Measurements from ENCODE around the gene SMARCAD1.

SMARCAD1 gene

DNA sequence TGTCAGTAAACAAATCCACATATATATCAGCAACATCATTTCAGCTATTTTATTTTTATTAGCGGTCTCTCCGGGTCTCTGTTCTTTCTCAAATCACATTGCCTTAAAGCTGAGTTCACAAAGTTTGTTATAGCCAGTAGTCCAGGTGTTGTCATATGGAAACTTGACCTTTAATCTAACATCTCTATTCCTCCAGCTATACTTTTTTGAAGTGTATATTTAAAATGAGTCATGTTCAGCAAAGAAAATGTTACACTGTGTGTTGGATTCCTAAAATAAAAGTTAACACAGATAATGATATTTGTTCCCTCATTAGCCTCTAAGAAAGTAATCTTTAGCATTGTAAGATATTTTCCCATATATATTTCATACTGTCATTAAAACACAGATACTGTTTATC is 63.6 kb downstream of the SMARCAD1 start:
- TF ChIP-seq, protein P1, sequence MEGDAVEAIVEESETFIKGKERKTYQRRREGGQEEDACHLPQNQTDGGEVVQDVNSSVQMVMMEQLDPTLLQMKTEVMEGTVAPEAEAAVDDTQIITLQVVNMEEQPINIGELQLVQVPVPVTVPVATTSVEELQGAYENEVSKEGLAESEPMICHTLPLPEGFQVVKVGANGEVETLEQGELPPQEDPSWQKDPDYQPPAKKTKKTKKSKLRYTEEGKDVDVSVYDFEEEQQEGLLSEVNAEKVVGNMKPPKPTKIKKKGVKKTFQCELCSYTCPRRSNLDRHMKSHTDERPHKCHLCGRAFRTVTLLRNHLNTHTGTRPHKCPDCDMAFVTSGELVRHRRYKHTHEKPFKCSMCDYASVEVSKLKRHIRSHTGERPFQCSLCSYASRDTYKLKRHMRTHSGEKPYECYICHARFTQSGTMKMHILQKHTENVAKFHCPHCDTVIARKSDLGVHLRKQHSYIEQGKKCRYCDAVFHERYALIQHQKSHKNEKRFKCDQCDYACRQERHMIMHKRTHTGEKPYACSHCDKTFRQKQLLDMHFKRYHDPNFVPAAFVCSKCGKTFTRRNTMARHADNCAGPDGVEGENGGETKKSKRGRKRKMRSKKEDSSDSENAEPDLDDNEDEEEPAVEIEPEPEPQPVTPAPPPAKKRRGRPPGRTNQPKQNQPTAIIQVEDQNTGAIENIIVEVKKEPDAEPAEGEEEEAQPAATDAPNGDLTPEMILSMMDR (IDR thresholded peaks at IDR 0.05) = no peak
- Histone ChIP-seq H3K27ac (no peak overlapping the region), H3K4me3 (no peak overlapping the region)
- no peak for DNase-seq (ENCODE audit: low spot score)

DNA sequence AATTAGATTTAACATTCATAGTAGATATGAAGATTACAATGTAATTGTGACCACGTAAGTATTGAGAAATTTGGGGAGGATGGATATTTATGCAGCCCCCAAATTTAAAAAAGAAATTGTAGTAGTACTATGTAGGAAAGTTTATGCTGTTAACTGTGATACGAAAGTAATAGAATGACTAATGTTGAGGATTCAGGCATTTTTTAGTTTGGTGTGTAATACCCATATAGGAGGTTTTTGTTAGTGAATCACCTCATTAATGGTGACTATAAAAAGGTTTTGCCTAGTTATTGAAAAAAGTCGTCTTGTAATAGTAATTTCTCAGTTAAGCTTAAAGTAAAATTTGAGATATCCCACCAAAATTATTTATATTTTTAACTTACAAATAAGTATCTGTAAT is 67.2 kb downstream of the SMARCAD1 start:
- no peak overlapping the region for H3K27ac ChIP-seq
- no peak overlapping the region for H3K4me3 ChIP-seq
- no peak for DNase-seq (ENCODE audit: low spot score)
- TF ChIP-seq, protein P1 (IDR thresholded peaks at IDR 0.05) = no peak

DNA sequence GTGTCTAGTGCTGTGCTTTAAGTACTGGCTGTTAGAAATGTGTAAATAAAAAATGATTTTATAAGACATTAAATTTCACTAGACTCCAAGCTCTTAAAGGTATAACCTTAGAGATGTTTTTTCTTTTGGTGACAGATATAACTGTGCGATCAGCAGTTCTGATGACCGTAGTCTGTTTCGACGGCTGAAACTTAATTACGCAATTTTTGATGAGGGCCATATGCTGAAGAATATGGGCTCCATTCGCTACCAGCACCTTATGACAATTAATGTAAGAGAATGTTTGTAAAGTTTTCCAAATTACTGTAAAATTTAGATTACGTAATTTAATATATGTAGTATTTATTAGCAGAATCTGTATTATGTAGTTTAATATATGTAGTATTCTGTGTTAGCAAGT is 68.5 kb downstream of the SMARCAD1 start:
- DNase-seq (ENCODE audit: low spot score) = no peak
- H3K27ac ChIP-seq = no peak overlapping the region
- H3K4me3 ChIP-seq = no peak overlapping the region
- TF ChIP-seq, protein P1 (IDR thresholded peaks at IDR 0.05) = no peak

DNA sequence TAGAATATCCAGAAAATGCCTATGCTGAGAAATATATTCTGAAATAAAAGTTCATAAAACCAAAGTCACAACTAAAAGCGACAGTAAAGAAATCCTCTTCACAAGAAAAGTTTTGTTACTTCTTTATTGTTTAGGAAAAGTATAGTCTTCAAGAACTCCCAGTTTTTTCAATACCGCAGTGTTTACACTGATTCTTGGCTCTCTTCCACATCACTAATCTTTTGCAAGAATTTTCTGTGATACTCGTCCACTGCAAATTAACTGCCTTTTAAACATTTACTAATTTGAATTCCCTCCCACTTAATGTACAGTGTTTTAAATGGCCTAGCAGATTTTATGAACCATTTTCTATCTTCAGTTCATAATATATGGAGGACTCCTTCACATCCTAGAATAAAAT is 69.9 kb downstream of the SMARCAD1 start:
- no peak for DNase-seq (ENCODE audit: low spot score)
- H3K4me3 ChIP-seq = no peak overlapping the region
- TF ChIP-seq, protein P1 (IDR thresholded peaks at IDR 0.05) = no peak
- no peak overlapping the region for H3K27ac ChIP-seq

DNA sequence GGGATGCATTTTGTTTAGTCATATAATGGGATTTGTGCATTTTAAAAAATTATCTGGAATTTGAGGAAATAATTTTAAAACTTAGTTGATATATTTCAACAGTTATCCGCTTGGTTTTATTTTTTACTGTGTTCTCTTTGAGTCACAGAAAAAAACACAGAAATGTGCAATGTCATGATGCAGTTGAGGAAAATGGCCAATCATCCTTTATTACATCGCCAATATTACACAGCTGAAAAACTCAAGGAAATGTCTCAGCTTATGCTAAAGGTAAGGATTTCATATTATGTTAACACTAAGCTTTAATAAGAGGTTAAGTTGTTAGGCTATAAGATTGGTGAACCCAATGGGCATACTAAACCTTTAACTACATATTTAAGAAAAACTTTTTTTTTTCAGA is 71.1 kb downstream of the SMARCAD1 start:
- TF ChIP-seq, protein P1 (IDR thresholded peaks at IDR 0.05) = no peak
- DNase-seq (ENCODE audit: low spot score) = no peak
- Histone ChIP-seq H3K4me3 (no peak overlapping the region), H3K27ac (no peak overlapping the region)

DNA sequence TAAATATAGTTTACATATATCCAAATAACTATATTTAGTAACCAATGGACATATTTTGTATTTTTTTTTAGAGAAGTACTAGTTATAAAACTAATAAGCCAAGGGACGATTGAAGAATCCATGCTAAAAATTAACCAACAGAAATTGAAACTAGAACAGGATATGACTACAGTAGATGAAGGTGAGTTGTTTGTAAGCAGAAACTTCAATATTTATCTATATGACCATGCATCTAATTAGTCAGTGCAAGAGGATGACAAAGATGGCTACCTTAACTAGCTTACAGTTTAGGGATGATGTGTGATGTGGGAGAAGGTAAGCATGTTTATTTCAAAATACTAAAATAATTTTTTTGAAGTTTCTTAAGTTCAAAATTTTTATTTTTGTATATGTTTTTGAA is 77.2 kb downstream of the SMARCAD1 start:
- Histone ChIP-seq H3K27ac (no peak overlapping the region), H3K4me3 (no peak overlapping the region)
- TF ChIP-seq, protein P1 (IDR thresholded peaks at IDR 0.05) = no peak
- DNase-seq (ENCODE audit: low spot score) = no peak

DNA sequence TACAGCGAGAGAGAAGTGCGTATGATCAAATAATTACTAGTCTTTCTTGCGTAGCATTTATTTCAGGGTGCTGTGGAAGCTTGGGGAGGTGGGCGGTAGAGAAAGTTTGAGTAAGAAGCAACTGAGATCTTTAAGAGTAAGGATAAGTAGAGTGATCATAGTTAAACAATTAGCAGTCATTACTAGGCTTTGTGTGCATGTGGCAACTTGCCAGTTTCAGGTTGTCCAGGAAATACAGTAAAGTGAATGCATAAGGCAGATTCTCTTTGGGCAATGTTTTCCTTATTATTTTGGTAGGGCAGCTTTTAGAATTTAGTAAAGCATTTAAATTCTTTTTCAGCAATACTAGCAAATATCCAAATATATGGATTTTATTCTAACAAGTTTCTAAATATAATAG is 78.0 kb downstream of the SMARCAD1 start:
- no peak overlapping the region for H3K27ac ChIP-seq
- no peak overlapping the region for H3K4me3 ChIP-seq
- no peak for DNase-seq (ENCODE audit: low spot score)
- TF ChIP-seq, protein P1 (IDR thresholded peaks at IDR 0.05) = no peak
